Lower lobe of right lung (tissue), 2 donors: ENCODE data around the gene RCSD1. TPM values are rescaled to one million over a fixed set of nuclear protein-coding genes. Genes with fewer than 3 reads are reported as not detected.

Experiments used
- ATAC-seq, 2 donors: fragments of 200-7000 bp; cut with Tn5 transposase; one replicate each; pipeline ENCODE4 v1.9.1; 2020 to 2022; ENCODE audit warnings: mild to moderate bottlenecking in 2 of 2, moderate library complexity in 2 of 2
- DNase-seq: peaks from one replicate; pipeline ENCODE4 v3.0.0-alpha.2; 2020
- H3K27ac ChIP-seq: fragments of 200-600 bp; one replicate; pipeline ENCODE4 v1.8.0; 2022
- H3K27me3 ChIP-seq: fragments of 200-600 bp; one replicate; pipeline ENCODE4 v1.8.0; 2022; ENCODE audit warnings: low read depth
- H3K36me3 ChIP-seq: fragments of 200-600 bp; one replicate; pipeline ENCODE4 v1.8.0; 2022; ENCODE audit warnings: mild to moderate bottlenecking
- H3K4me1 ChIP-seq: fragments of 200-600 bp; one replicate; pipeline ENCODE4 v1.8.0; 2022
- H3K4me3 ChIP-seq: fragments of 200-600 bp; one replicate; pipeline ENCODE4 v1.8.0; 2022; ENCODE audit warnings: mild to moderate bottlenecking
- H3K9me3 ChIP-seq: fragments of 200-600 bp; one replicate; pipeline ENCODE4 v1.8.0; 2022
- intact Hi-C: fragments of 100-400 bp; cut with DNase I; formaldehyde crosslinking; loops from one replicate; pipeline ENCODE4 v1.11.0; 2022
- total RNA-seq: library from RNA; stranded (reverse); fragmentation: NEBNext Ultra II Directional; extraction: Animal tissue kit (Norgen Biotek cat#: 25700); gene quantifications from one replicate; pipeline ENCODE4 v1.2.1, GENCODE V29; 2021
- TF ChIP-seq, protein P1 (sequence below): fragments of 200-600 bp; IDR thresholded peaks from one replicate; pipeline ENCODE4 v1.8.0; 2022; ENCODE audit warnings: antibody characterized with exemption, mild to moderate bottlenecking
- donor health status: DM: no; HTN: yes; CAD: no; lungs with severe emphysema.

Gene RCSD1
- total RNA-seq, 1 donor from 2014 or later = 20.7 TPM

DNA sequence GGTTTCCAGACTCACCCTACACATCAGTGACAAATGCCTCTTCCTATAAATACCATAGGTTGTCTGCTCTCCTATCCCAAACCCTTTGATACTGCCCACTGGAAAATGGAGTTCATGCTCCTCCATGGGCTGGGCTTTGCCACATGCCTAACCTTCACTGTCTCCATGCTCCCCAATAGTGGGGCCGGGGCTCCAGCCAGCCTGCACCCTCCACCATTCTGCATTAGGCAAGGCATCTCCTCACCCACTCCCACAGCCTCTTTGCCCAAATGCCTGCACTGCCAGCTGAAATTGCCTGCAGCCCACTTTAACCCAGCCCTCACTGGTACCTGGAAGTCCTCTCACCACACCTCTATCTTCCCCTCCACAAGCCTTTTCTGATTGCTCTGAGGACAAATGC is 73.5 kb downstream of the RCSD1 start:
- Histone ChIP-seq H3K36me3 (peaks cover 49% of the 10 kb centered on the region), H3K9me3 (no peaks in the 10 kb centered on the region), H3K27me3 (no peaks in the 10 kb centered on the region), H3K4me3 (no peak overlapping the region), H3K4me1 (no peaks in the 10 kb centered on the region), H3K27ac (no peak overlapping the region)
- TF ChIP-seq, protein P1, sequence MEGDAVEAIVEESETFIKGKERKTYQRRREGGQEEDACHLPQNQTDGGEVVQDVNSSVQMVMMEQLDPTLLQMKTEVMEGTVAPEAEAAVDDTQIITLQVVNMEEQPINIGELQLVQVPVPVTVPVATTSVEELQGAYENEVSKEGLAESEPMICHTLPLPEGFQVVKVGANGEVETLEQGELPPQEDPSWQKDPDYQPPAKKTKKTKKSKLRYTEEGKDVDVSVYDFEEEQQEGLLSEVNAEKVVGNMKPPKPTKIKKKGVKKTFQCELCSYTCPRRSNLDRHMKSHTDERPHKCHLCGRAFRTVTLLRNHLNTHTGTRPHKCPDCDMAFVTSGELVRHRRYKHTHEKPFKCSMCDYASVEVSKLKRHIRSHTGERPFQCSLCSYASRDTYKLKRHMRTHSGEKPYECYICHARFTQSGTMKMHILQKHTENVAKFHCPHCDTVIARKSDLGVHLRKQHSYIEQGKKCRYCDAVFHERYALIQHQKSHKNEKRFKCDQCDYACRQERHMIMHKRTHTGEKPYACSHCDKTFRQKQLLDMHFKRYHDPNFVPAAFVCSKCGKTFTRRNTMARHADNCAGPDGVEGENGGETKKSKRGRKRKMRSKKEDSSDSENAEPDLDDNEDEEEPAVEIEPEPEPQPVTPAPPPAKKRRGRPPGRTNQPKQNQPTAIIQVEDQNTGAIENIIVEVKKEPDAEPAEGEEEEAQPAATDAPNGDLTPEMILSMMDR = no peak
- DNase-seq (no peak), ATAC-seq (no peak)
- intact Hi-C loops = no loop called here

DNA sequence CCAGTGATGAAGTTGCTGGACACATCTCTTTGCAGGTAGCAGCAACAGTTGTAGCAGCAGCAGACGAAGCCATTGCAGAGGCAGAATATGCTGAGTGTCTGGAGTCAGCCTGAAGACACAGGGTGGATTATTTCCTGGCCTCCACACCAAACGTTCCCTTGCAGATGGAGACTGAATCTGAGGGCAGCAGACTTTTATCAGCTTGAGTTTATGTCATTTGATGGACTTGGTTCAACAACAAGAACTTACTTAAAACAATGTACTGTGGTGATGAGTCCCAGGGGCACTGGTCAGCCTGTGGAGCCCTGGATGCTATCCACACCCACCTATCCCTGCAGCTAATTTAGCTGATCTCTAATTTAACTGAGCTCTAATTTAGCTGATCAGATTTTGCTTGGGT is 74.7 kb downstream of the RCSD1 start:
- peaks cover 39% of the 10 kb centered on the region for H3K36me3 ChIP-seq

DNA sequence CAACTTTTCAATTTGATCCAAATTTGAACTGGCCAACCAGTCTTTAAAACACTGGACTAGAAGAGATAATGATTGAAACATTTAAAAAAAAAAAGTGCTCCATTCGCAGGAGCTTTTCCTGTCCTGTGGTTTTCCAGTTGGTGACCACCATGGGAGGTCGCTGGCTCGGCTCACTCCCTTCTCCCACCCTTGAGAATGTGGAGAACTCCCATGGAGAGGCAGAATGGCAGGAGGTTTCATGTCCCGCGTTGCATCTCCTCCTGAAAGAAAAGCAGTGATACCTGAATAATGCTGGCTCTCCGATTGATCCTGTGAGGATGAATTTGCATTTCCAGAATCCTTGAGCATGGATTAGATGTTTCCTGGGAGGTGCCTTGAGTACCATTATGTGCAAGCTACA is 75.2 kb downstream of the RCSD1 start:
- Histone ChIP-seq H3K36me3 (peaks cover 38% of the 10 kb centered on the region), H3K4me1 (no peaks in the 10 kb centered on the region), H3K27ac (no peak overlapping the region), H3K9me3 (no peaks in the 10 kb centered on the region), H3K27me3 (no peaks in the 10 kb centered on the region), H3K4me3 (no peak overlapping the region)
- intact Hi-C loops = no loop called here
- TF ChIP-seq, protein P1 = no peak
- ATAC-seq (no peak), DNase-seq (no peak)

More for the DNA sequence above, 74.7 kb downstream of the RCSD1 start:
- H3K27ac ChIP-seq = no peak overlapping the region
- no peak overlapping the region for H3K4me3 ChIP-seq
- H3K27me3 ChIP-seq = no peaks in the 10 kb centered on the region
- H3K9me3 ChIP-seq = no peaks in the 10 kb centered on the region
- TF ChIP-seq, protein P1 = no peak
- intact Hi-C loops = no loop called here
- no peaks in the 10 kb centered on the region for H3K4me1 ChIP-seq
- no peak for DNase-seq
- ATAC-seq = no peak

DNA sequence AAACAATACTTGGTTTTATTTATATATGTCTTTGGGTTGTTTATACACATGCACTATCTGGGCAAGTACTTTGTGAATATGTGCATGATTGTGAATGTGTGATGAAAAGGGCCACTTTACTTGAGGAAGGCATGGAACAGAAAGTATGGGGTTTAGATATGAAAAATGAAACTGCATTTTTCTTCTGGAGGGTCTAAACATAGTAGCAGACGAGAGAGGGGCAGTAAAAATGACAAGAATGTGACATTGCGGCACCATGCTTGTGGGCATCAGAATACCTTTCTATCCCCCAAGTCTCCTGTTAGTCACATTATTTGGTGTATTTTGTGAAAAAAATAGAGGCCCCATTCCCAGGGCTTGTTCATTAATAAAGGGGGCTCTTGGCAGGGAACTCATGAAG is 76.3 kb downstream of the RCSD1 start:
- ATAC-seq (no peak), DNase-seq (no peak)
- TF ChIP-seq, protein P1 = no peak
- no peaks in the 10 kb centered on the region for H3K27me3 ChIP-seq
- H3K4me1 ChIP-seq = no peaks in the 10 kb centered on the region
- H3K36me3 ChIP-seq = peaks cover 31% of the 10 kb centered on the region
- no peak overlapping the region for H3K4me3 ChIP-seq
- intact Hi-C loops = no loop called here
- no peak overlapping the region for H3K27ac ChIP-seq
- no peaks in the 10 kb centered on the region for H3K9me3 ChIP-seq

DNA sequence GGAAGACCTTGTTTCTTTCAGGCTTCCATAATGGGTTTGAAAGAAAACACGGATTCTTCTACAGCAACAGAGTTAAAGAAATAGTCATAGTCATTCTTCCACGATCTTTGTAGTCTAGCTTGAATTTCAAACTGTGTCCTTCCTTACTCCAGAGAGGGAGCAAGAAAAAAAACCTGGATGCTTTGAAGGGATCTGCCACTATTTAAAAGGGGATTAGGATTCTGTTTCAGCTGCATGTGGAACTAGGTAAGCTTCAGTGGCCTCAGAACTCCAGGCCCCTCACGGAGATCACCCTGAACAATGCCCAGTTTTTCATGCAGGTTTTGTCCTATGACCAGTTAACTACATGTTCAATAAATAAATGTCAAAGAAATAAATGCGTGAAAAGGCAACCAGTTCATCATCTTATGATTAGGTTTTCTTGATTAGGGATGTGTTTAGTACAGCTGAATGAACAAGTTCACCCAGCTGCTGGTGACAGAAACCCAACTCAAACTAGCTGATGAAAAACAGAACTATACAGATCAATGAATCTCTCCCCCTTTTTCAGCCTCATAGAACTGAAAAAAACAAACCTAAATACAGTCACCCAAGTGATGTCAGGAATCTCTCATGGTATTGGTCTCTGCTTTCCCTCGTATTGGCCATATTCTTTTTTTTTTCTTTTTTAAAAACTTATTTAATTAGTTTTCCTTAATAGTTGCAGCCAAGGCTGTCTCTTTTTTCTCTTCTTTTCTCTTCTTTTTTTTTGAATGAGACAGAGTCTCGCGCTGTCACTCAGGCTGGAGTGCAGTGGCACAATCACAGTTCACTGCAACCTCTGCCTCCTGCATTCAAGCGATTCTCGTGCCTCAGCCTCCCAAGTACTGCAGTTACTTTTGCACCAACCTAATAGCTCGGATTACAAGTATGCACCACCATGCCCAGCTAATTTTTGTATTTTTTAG is 77.2 kb downstream of the RCSD1 start:
- Histone ChIP-seq H3K27ac (no peak overlapping the region), H3K4me3 (no peak overlapping the region), H3K36me3 (peaks cover 29% of the 10 kb centered on the region), H3K27me3 (no peaks in the 10 kb centered on the region), H3K4me1 (no peaks in the 10 kb centered on the region), H3K9me3 (no peaks in the 10 kb centered on the region)
- intact Hi-C loops = no loop called here
- TF ChIP-seq, protein P1 = no peak
- ATAC-seq = no peak
- no peak for DNase-seq
